Myocyte (in vitro differentiated cells): ENCODE measurements around the gene COG8. TPM values are rescaled to one million over a fixed set of nuclear protein-coding genes. Genes with fewer than 3 reads are reported as not detected.
A peak's percentile ranks its signal among the peaks of the same experiment; 100 is the strongest.

Experiments
- DNase-seq: peaks from one replicate; pipeline ENCODE4 v3.0.0-alpha.2; 2012; ENCODE audit warnings: low read depth
- total RNA-seq: library from RNA; depleted of rRNA; stranded (reverse); fragments of >200 nt; gene quantifications from 2 replicates; pipeline ENCODE4 v1.2.3, GENCODE V29; 2014

COG8 gene
- total RNA-seq, 1 donor from 2014 or later, result 55.0 TPM

- no peak for DNase-seq
Measured at GRCh38 chr16:69346683-69347082, 7.3 kb upstream of the COG8 start.

DNA sequence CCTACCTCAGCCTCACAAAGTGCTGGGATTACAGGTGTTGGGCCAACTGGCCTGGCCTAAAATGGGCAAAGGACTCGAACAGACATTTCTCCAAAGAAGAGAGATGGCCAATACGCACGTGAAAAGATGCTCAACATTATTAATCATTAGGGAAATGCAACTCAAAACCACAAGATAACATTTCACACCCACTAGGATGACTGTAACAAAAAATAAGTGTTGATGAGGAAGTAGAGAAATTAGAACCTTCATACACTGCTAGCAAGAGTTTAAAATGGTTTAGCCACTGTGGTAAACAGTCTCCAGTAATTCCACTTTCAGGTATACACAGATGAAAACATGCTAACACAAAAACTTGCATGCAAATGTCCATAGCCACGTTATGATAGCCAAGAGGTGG is 6.6 kb upstream of the COG8 start:
- no peak for DNase-seq

- no peak for DNase-seq
Measured at GRCh38 chr16:69344171-69344570, 4.8 kb upstream of the COG8 start.

DNA sequence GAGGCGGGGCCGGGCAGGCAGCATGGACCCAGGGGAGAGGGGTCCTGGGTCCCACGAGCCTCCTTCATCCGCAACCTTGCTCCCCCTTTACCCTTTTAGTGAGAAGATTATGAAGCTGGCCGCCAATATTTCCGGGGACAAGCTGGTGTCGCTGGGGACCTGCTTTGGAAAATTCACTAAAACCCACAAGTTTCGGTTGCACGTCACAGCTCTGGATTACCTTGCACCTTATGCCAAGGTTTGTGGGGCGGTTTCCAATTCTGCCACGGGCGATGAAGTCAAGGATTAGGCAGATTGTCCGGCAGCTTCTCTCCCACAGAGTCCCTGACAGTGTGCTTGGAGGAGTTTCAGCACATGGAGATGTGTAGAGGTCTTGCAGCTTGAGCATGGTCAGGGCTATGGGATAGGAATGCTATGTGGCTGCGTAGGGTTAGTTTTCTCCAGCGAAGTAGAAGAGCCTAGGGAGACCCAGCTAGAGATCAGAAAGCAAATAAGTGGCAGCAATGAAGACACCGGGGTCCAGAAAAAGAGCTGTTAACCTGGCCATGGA is 806 bp upstream of the COG8 start:
- DNase-seq, result peak; percentile 13

GRCh38 chr16:69338557-69339288 is 641 bp downstream of the COG8 start:
- no peak for DNase-seq

DNA sequence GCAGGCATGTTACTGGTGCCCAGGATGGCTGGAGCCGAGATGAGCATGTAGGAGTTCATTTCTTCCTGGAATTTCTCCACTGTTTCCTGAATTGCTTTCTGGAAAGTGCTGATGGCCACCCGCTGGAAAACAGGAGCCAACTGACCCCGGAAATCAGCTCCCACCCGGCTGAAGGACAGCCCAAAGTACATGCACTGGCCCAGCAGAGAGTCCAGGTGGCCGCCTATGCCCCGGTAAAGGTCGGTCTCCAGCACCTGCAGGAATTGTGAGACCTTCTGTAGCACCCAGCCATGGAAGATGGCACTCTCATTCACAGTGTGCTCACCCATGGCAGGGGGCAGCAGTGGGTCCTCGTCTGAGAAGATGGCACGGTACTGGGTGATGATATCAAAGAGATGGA is 4.7 kb downstream of the COG8 start:
- DNase-seq, result no peak

DNA sequence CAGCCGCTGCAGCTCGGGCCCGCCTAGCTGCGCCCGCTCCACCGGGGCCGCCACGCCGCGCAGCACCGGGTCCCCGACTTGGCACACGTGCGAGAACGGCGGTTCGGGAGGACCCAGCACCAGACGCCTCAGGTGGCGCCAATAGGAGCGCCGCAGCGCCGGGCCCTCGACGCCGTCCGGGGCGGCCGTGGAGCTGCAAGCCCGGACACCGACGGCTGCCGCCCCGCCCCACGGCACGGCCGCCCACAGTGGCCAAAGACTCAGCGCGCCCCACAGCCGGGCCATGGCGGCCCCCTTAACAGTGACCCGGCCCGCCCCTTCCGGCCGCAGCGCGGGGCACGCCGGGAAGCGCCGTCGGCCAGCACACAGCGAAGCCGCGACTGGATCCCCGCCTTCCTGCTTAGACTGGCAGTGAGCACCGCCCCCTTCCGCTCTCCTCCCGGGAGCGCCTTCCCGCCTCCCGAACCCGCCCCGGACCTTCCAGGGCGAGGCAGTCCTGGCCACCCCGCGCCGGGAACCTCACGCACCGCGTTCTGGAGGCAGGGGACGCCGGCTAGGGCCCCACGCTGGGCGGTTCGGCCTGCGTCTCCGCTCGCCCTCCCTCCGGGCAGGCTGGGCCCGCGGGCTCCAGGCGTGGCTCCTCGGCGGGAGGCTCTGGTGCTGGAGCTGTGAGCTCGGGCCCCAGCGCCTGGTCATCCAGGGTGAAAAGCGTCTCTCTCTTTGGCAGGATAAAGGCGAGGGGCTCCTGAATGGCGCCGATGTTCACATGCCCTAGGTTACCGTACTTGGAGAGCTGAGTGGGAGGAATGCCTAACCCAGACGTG is 8.9 kb downstream of the COG8 start, which contains the start of gene PDF:
TSS of gene PDF (minus strand) at position 303 of the 824 bp plus-strand sequence. CDS start at position 285, 18 bp downstream.
- peak; percentile 95 for DNase-seq

- peak; percentile 50 for DNase-seq
Measured at GRCh38 chr16:69329369-69330285, 9.7 kb downstream of the COG8 start.

DNA sequence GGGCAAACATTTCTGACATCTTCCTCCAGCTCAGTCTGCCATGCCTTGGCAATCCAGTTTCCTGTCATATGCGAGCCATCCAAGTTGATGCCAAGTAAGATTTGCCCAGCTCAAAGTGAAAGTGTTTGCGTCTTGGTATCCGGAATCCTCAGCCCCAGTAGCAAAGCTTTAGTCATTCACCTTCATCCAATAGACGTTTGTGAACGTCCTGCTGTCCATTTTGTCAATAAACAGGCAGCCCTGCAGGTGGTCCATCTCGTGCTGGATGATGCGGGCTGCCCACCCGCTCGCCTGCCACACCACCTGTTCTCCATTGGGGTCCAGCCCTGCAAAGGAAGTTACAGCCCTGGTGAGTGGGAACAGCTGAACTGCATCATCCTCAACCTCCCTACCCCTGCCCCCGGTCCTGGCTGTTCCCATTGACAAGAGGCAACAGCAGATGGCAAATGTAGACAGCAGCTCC is 10.5 kb downstream of the COG8 start:
- DNase-seq, result peak; percentile 85

DNA sequence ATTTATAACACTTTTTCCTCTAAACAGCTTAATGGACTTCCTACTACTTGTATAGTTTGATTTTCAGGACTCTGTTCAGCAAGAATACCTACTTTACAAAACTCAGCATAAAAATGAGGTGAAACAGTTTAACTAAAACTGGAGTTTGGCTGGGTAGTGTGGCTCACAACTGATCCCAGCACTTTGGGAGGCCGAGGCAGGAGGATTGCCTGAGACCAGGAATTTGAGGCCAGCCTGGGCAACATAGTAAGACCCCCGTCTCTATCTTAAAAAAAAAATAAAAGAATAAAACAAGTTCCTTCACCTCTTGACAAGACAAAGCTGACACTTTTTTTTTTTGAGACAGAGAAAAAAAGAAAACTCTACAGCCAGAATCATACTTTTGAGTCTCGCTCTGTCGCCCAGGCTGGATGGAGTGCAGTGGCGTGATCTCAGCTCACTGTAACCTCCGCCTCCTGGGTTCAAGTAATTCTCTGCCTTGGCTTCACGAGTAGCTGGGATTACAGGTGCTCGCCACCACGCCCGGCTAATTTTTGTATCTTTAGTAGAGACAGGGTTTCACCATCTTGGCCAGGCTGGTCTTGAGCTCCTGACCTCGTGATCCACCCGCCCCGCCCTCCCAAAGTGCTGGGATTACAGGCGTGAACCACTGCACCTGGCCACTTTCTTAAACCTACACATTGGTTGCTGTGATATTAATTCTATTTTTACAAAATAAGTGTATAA is 11.6 kb downstream of the COG8 start:
- no peak for DNase-seq

DNA sequence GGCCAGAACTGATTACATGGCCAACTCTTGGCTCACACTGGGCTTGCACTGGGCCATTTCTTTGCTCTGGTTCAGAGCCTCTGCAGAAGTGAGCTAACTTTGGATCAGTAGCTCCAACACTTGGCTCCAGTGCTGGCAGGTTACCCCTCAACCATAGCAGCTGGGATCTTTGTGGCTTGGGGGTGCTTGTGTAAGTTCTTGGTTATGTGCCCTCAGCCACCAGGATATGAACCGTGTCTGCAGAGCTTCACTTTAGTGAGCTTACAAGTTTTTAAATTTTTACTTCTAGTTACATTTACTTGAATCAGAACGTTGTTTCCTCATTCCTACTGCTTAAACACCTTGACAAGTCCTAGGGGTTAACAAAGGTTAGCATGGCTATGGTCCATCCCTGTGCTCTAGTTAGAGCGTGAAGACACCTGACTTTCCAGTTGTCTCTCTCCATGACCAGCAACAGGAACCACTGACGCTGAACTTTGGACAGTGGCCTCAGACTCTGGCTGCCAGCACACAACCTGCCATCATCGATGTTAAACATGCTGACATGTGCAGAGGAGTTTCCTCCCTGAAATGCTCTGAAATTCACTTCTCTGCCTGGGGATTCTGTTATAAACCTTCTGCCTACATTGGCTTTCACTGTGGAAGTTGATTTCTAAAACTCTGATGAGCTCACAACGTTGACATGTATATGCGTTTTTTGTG is 13.0 kb downstream of the COG8 start:
- peak; percentile 81 for DNase-seq

- DNase-seq, result no peak
Measured at GRCh38 chr16:69325784-69326171, 13.6 kb downstream of the COG8 start.

DNA sequence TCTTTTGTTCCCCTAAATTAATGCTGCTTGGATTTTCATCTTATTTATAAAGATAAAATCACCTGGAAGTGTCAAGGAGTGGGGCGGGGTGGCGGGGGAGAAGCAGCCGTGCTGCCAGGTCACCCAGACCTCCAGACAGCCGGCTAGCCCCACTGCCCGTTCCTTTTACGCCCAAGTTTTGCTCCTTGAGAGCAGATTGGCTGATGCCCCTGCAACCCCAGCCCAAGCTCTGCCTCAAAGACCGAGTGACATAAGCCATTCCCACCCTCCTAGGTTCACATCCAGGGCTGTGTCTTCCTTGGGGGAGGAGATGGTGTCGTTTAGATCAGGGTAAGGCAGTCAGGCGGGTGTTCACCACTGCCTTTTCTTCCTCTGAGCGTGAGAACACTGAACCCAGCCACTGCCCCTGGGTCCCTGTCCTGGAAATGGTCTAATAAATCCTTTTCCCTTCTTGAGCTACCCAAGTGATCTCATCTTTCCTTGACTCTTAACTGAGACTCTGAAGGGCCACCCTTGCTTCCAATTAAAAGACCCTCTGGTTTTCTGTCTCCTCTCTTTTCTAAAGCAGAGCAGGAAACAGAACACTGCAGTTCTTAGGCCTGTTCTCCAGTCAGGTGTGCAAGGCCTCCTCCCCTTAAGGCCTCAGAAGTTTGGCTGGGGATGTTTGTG is 14.6 kb downstream of the COG8 start:
- DNase-seq, result no peak

DNA sequence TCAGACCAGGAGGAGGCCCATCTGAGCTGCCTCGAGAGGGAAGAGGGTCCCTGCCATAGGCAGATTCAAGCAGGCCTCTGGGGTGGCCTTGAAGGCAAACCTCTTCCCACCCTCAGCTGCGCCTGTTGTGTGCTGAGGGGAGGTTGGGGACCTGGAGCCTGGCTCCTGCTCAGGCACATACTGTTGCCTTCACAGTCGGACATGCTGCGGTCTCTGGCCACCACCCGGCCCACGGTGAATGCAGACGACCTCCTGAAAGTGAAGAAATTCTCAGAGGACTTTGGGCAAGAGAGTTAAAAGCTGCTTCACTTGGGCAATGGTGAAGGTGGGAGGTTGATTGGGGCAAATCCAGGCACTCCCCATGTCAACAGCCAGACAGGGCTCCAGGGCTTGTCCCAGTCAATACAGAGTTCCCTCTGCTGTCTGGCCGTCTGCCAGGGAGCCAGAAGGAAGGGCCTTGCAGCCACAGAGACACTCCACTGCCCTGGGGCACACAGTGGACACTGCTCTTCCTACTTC is 15.3 kb downstream of the COG8 start:
- DNase-seq, result peak; percentile 60

DNA sequence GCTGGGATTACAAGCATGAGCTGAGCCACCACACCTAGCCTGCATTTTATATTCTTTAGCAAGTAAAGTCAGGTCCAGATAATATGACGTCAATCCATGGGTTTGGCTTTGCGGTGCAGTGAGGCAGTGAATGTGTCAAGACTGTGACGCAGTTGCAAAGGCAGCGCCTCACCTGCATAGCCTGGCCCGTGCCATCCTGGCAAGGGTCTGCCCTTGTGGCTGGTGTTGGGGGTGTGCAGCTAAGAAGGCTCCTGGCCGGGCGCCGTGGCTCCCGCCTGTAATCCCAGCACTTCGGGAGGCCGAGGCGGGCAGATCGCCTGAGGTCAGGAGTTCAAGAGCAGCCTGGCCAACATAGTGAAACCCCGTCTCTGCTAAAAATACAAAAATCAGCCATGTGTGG is 15.9 kb downstream of the COG8 start:
- DNase-seq, result no peak

GRCh38 chr16:69322343-69322742 is 17.0 kb downstream of the COG8 start:
- no peak for DNase-seq

- DNase-seq, result no peak
Measured at GRCh38 chr16:69321080-69321479, 18.3 kb downstream of the COG8 start.

- no peak for DNase-seq
Measured at GRCh38 chr16:69320740-69321073, 18.7 kb downstream of the COG8 start.
